LNCAP (cell line): Measurements from ENCODE around the gene ADAM33.
A peak's percentile ranks its signal among the peaks of the same experiment; 100 is the strongest.

Source experiments
- TF ChIP-seq, protein P1 (sequence below): fragments of 450-650 bp; IDR thresholded peaks from 2 replicates; pipeline ENCODE4 v1.5.1; 2017; ENCODE audit warnings: mild to moderate bottlenecking

ADAM33 gene

DNA sequence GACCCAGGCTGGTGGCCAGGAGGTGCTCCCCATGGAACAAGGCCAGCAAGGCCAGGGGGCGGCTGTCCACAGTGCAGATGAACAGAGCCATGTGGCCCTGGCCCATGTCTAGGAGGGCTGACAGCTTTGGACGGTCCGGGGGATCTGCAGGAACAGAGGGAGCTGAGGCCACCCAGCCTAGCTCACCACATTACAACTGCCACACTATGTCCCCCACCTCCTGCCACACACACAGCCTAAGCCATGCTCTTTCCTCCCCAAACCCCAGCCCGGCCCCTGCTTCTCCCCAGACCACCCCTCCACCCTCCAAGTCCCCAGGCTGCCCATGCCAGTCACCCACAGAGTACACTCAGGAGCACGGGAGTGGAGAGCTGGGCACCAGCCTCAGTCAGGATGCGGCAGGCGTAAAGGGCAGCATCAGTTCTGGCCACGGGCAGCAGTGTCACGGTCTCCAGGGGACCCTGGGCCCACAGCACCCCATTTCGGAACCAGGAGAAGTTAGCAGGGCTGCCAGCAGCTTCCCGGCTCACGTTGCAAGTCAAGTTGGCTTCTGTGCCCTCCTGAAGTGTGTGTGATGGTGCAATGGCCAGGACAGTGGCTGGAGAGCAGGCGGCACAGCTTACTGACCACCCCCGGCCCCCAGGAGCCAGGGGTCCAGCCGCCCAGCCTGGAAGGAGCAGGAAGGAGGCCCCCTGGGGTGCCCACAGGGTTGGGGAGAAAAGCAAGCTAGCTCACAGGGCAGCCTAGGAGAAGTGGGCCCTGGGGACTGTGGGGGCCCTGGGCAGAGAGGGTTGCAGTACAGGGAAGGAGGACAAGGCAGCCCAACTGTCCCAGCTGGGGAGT is 15.2 kb upstream of the ADAM33 start:
- TF ChIP-seq, protein P1, sequence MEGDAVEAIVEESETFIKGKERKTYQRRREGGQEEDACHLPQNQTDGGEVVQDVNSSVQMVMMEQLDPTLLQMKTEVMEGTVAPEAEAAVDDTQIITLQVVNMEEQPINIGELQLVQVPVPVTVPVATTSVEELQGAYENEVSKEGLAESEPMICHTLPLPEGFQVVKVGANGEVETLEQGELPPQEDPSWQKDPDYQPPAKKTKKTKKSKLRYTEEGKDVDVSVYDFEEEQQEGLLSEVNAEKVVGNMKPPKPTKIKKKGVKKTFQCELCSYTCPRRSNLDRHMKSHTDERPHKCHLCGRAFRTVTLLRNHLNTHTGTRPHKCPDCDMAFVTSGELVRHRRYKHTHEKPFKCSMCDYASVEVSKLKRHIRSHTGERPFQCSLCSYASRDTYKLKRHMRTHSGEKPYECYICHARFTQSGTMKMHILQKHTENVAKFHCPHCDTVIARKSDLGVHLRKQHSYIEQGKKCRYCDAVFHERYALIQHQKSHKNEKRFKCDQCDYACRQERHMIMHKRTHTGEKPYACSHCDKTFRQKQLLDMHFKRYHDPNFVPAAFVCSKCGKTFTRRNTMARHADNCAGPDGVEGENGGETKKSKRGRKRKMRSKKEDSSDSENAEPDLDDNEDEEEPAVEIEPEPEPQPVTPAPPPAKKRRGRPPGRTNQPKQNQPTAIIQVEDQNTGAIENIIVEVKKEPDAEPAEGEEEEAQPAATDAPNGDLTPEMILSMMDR: no peak

GRCh38 chr20:3696200-3696599 is 14.4 kb upstream of the ADAM33 start:
- TF ChIP-seq, protein P1: peak; percentile 61

DNA sequence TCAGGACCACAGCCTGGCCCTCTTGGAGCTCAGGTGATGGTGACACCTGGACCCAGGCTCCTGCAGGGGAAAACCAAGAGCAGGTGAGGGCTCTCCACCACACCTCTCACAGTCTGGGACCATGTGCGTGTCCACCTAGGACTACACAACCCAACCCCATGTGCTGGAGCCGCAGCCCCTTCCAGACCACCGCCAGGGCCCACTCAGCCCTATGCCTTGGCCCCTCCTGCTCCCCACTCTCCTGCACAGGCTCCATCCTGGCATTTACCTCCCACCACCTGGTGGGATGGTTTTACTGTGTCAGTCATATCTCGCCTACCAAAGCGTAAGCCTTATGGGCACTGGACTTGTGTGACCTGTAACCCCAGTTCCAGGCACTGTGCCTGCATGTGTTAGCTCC is 13.1 kb upstream of the ADAM33 start:
- TF ChIP-seq, protein P1: no peak

GRCh38 chr20:3693376-3693775 is 11.6 kb upstream of the ADAM33 start:
- TF ChIP-seq, protein P1: no peak

- TF ChIP-seq, protein P1: no peak
Measured at GRCh38 chr20:3692706-3693294, 11.0 kb upstream of the ADAM33 start.

DNA sequence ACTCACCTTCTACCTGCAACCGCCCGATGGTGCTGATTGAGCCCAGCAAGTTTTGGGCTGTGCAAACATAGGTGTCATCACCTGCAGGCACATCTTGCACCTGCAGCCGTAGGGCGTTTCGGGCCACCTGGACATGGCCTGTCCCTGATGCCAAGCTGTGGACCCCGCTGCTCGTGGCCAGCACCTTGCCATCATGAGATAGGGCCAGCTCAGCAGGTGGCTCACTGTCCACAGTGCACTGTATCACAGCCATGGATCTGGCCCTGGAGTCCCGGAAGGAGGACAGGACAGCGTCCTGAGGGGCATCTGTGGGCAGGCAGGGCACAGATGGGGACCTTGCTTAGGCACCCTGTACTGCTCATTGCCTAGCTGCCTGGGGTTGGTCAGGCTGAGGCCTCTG is 10.1 kb upstream of the ADAM33 start:
- TF ChIP-seq, protein P1: no peak

- TF ChIP-seq, protein P1: no peak
Measured at GRCh38 chr20:3691306-3691705, 9.5 kb upstream of the ADAM33 start.
